Myocyte (in vitro differentiated cells): ENCODE results near the gene EFHD2. TPM values are rescaled to one million over a fixed set of nuclear protein-coding genes. Genes with fewer than 3 reads are reported as not detected.

Source experiments
- DNase-seq: peaks from one replicate; pipeline ENCODE4 v3.0.0-alpha.2; 2012; ENCODE audit warnings: low read depth
- total RNA-seq: library from RNA; depleted of rRNA; stranded (reverse); fragments of >200 nt; gene quantifications from 2 replicates; pipeline ENCODE4 v1.2.3, GENCODE V29; 2014

EFHD2 gene
- total RNA-seq, 1 donor from 2014 or later, result 84.4 TPM

DNA sequence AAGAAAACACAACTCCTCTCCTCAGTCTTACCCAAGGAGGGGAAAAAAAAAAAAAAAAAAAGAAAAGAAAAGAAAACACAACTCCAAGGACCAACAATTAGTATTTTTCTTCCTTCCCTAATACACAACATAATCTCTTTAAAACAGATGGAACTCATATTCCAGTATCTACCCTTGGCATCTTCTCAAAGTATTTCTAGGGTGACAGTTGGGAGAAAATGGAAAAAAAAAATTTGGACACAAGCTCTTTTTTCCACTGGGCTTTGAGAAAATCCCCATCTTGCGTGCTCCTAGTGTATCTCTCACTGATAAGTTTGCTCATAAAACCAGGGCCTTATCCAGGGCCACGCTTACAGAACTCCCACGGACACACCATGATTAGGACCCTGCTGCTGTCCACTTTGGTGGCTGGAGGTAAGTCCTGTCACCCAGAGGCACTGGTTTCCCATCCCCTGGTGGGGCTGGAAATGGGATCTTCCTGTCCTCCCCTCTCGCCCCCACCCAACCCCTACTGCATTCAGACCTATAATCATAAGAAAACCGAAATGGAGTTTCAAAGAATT lies 66.1 kb downstream of the EFHD2 start, which contains the start of gene CELA2B:
Gene CELA2B, plus strand, starts transcription at position 353 of the 563 bp plus-strand sequence. Its CDS starts 22 bp downstream, at position 375.
- DNase-seq, result no peak

DNA sequence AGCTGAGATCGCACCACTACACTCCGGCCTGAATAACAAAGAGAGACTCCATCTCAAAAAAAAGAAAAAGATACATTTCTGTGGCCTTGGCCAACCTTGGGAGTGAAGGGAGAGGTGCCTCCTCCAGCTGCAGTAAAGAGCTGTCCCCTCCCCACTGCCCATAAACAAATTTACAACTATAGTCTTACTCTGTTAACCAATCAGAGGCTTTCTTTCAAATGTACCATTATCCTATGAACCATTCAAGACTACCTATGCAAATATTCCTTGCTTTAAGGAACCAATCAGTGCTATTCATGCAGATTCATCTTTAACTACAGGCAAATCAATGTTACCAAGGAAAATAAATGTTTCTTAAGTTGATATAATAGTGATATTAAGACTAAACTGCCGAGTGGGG lies 67.2 kb downstream of the EFHD2 start:
- no peak for DNase-seq

DNA sequence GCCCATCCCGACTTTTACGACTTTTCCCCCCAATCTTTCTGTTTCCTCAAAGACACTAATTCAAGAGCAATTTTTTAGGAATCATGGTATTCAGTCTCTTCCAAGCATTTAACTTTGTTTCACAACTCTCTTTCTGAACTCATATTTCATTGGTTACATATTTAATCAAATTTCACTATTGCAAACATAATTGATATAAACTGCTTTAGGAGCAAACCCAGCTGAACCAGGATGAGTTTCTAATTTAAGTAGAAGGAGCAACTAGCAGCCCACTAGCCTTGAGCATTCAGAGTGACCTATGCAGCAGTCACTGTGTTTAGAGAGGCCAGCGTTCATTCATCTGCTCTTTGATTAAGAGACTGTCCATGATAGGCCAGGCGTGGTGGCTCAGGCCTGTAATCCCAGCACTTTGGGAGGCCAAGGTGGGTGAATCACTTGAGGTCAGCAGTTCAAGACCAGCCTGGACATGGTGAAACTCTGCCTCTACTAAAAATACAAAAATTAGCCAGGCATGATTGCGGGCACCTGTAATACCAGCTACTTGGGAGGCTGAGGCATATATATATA lies 68.0 kb downstream of the EFHD2 start:
- DNase-seq, result no peak

Other genes with a start within 250 kb of the EFHD2 start
- 0.99 and 6.8 TPM in 2 replicates for gene FHAD1, start 162.7 kb upstream of the EFHD2 start, total RNA-seq
- 0.21 and 0.72 TPM in 2 replicates for gene CTRC, start 28.6 kb downstream of the EFHD2 start, total RNA-seq
- 0.57 TPM in 1 of 2 replicates, not detected in the other for gene CELA2A, start 46.8 kb downstream of the EFHD2 start, total RNA-seq
- 0.78 and 3.7 TPM in 2 replicates for gene CELA2B, start 66.2 kb downstream of the EFHD2 start, total RNA-seq
- gene CASP9, start 114.3 kb downstream of the EFHD2 start, total RNA-seq, result 30.8 and 68.5 TPM in 2 replicates
- 43.9 and 50.2 TPM in 2 replicates for gene DNAJC16, start 117.0 kb downstream of the EFHD2 start, total RNA-seq
- gene AGMAT, start 175.2 kb downstream of the EFHD2 start, total RNA-seq, result 2.1 and 3.2 TPM in 2 replicates
- 26.6 and 34.7 TPM in 2 replicates for gene DDI2, start 207.6 kb downstream of the EFHD2 start, total RNA-seq